ENCODE data around the gene CCSER1. TPM values are rescaled to one million over a fixed set of nuclear protein-coding genes. Genes with fewer than 3 reads are reported as not detected.

The CCSER1 gene
- total RNA-seq, 1 experiment from 2014 or later: 0.63 TPM

- no TSS peak for BruUV-seq (replicated peaks)
- Mint-ChIP-seq H3K9me3 (ENCODE audit: unreplicated experiment) (no peaks in the 10 kb centered on the region), H3K27ac (ENCODE audit: low read depth, unreplicated experiment) (no peak overlapping the region), H3K36me3 (ENCODE audit: insufficient read depth, unreplicated experiment) (no peaks in the 10 kb centered on the region), H3K4me1 (ENCODE audit: insufficient read depth, unreplicated experiment) (peaks cover 15% of the 10 kb centered on the region), H3K27me3 (ENCODE audit: insufficient read depth, unreplicated experiment) (no peaks in the 10 kb centered on the region), H3K4me3 (ENCODE audit: unreplicated experiment) (no peak overlapping the region)
- ChIA-PET POLR2A (no interaction called here), CTCF (interaction anchor here (0.6 kb wide), 1 partner anchor 32 kb away, joined by 3 read pairs; no protein-coding TSS in a partner anchor)
- no peak for TF ChIP-seq CTCF (IDR thresholded peaks at IDR 0.05; ENCODE audit: unreplicated experiment)
- intact Hi-C loops (cut with micrococcal nuclease): no loop called here
- DNase-seq (ENCODE audit: unreplicated experiment): no peak
These were observed 315.4 kb downstream of the CCSER1 start for GRCh38 chr4:90442619-90443018.

GRCh38 chr4:90443231-90443630 is 316.0 kb downstream of the CCSER1 start:
- BruUV-seq (replicated peaks): no TSS peak
- TF ChIP-seq CTCF (IDR thresholded peaks at IDR 0.05; ENCODE audit: unreplicated experiment): no peak
- H3K4me3 Mint-ChIP-seq (ENCODE audit: unreplicated experiment): no peak overlapping the region
- ChIA-PET POLR2A (no interaction called here), CTCF (no interaction called here)
- H3K36me3 Mint-ChIP-seq (ENCODE audit: insufficient read depth, unreplicated experiment): no peaks in the 10 kb centered on the region
- peak; percentile 9 for DNase-seq (ENCODE audit: unreplicated experiment)
- H3K27ac Mint-ChIP-seq (ENCODE audit: low read depth, unreplicated experiment): no peak overlapping the region
- peaks cover 15% of the 10 kb centered on the region for H3K4me1 Mint-ChIP-seq (ENCODE audit: insufficient read depth, unreplicated experiment)
- intact Hi-C loops (cut with micrococcal nuclease): no loop called here
- H3K9me3 Mint-ChIP-seq (ENCODE audit: unreplicated experiment): no peaks in the 10 kb centered on the region
- H3K27me3 Mint-ChIP-seq (ENCODE audit: insufficient read depth, unreplicated experiment): no peaks in the 10 kb centered on the region

GRCh38 chr4:90444904-90445303 is 317.7 kb downstream of the CCSER1 start:
- POLR2A ChIA-PET: no interaction called here
- H3K4me3 Mint-ChIP-seq (ENCODE audit: unreplicated experiment): no peak overlapping the region
- no peak for DNase-seq (ENCODE audit: unreplicated experiment)

GRCh38 chr4:90445380-90445779 is 318.2 kb downstream of the CCSER1 start:
- Mint-ChIP-seq H3K27ac (ENCODE audit: low read depth, unreplicated experiment) (no peak overlapping the region), H3K4me3 (ENCODE audit: unreplicated experiment) (no peak overlapping the region), H3K36me3 (ENCODE audit: insufficient read depth, unreplicated experiment) (no peaks in the 10 kb centered on the region), H3K27me3 (ENCODE audit: insufficient read depth, unreplicated experiment) (no peaks in the 10 kb centered on the region), H3K4me1 (ENCODE audit: insufficient read depth, unreplicated experiment) (peaks cover 15% of the 10 kb centered on the region), H3K9me3 (ENCODE audit: unreplicated experiment) (no peaks in the 10 kb centered on the region)
- no peak for DNase-seq (ENCODE audit: unreplicated experiment)
- ChIA-PET CTCF (no interaction called here), POLR2A (no interaction called here)
- intact Hi-C loops (cut with micrococcal nuclease): no loop called here
- BruUV-seq (replicated peaks): no TSS peak
- TF ChIP-seq CTCF (IDR thresholded peaks at IDR 0.05; ENCODE audit: unreplicated experiment): no peak

More at GRCh38 chr4:90444904-90445303, 317.7 kb downstream of the CCSER1 start:
- no peak for TF ChIP-seq CTCF (IDR thresholded peaks at IDR 0.05; ENCODE audit: unreplicated experiment)
- Mint-ChIP-seq H3K4me1 (ENCODE audit: insufficient read depth, unreplicated experiment) (peaks cover 15% of the 10 kb centered on the region), H3K36me3 (ENCODE audit: insufficient read depth, unreplicated experiment) (no peaks in the 10 kb centered on the region), H3K27ac (ENCODE audit: low read depth, unreplicated experiment) (no peak overlapping the region), H3K27me3 (ENCODE audit: insufficient read depth, unreplicated experiment) (no peaks in the 10 kb centered on the region), H3K9me3 (ENCODE audit: unreplicated experiment) (no peaks in the 10 kb centered on the region)
- BruUV-seq (replicated peaks): no TSS peak
- intact Hi-C loops (cut with micrococcal nuclease): no loop called here
- CTCF ChIA-PET: interaction anchor here (0.7 kb wide), 1 partner anchor 495 kb away, joined by 3 read pairs; no protein-coding TSS in a partner anchor

Data from MCF 10A (cell line).